PFSK-1 (cell line): ENCODE measurements around the gene HNRNPU.

Experiments
- FOXP2 ChIP-seq: optimal IDR thresholded peaks from 2 replicates; pipeline ENCODE3; 2011; ENCODE audit warnings: borderline replicate concordance, control low read depth, inconsistent platforms; ENCODE audit not compliant: insufficient read depth; ENCODE audit errors: extremely low read length, extremely low read depth
- POLR2AphosphoS5 ChIP-seq: IDR thresholded peaks from 2 replicates; pipeline ENCODE4 v1.6.1; 2012; ENCODE audit warnings: low read depth, mild to moderate bottlenecking, control low read depth, low read length, moderate library complexity
- SIN3A ChIP-seq: IDR thresholded peaks from 2 replicates; pipeline ENCODE4 v1.6.1; 2012; ENCODE audit warnings: mild to moderate bottlenecking, low read length, moderate library complexity, borderline replicate concordance; ENCODE audit not compliant: insufficient read depth
- TAF1 ChIP-seq: IDR thresholded peaks from 2 replicates; pipeline ENCODE4 v1.6.1; 2012; ENCODE audit warnings: low read length, control low read depth, borderline replicate concordance; ENCODE audit not compliant: insufficient read depth
- TF ChIP-seq, protein P1 (sequence below), 2 experiments: IDR thresholded peaks; 2 replicates each; pipeline versions ENCODE4 v1.6.1 to v1.8.0; 2011 to 2012; ENCODE audit warnings: low read depth in 2 of 2, low read length in 2 of 2, control low read depth in 1 of 2, inconsistent platforms in 1 of 2, mild to moderate bottlenecking in 1 of 2, moderate library complexity in 1 of 2; ENCODE audit not compliant: insufficient read depth in 1 of 2

Gene HNRNPU

DNA sequence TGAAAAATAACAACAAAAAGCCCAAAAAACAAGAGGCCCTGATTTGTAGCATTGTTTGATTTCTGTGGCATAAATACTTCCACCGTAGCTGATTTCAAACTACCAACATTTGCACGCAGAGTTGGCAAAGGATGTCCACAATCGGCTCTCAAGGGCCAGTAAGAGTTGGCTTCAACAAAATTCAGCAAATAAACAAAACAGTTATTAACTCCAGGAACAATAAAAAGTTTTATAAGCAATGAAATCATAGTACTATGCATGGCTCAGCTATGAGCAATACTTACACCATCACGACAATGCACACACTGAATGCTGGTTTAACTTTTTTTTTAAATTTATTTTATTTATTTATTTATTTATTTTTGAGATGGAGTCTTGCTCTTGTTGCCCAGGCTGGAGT lies 37.6 kb downstream of the HNRNPU start:
- TF ChIP-seq TAF1 (no peak), FOXP2 (no peak), POLR2AphosphoS5 (no peak), SIN3A (no peak)
- TF ChIP-seq, protein P1, sequence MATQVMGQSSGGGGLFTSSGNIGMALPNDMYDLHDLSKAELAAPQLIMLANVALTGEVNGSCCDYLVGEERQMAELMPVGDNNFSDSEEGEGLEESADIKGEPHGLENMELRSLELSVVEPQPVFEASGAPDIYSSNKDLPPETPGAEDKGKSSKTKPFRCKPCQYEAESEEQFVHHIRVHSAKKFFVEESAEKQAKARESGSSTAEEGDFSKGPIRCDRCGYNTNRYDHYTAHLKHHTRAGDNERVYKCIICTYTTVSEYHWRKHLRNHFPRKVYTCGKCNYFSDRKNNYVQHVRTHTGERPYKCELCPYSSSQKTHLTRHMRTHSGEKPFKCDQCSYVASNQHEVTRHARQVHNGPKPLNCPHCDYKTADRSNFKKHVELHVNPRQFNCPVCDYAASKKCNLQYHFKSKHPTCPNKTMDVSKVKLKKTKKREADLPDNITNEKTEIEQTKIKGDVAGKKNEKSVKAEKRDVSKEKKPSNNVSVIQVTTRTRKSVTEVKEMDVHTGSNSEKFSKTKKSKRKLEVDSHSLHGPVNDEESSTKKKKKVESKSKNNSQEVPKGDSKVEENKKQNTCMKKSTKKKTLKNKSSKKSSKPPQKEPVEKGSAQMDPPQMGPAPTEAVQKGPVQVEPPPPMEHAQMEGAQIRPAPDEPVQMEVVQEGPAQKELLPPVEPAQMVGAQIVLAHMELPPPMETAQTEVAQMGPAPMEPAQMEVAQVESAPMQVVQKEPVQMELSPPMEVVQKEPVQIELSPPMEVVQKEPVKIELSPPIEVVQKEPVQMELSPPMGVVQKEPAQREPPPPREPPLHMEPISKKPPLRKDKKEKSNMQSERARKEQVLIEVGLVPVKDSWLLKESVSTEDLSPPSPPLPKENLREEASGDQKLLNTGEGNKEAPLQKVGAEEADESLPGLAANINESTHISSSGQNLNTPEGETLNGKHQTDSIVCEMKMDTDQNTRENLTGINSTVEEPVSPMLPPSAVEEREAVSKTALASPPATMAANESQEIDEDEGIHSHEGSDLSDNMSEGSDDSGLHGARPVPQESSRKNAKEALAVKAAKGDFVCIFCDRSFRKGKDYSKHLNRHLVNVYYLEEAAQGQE (IDR thresholded peaks at IDR 0.05; ENCODE audit: insufficient read depth in 1 of 2, low read depth in 2 of 2, low read length in 2 of 2): no peak

DNA sequence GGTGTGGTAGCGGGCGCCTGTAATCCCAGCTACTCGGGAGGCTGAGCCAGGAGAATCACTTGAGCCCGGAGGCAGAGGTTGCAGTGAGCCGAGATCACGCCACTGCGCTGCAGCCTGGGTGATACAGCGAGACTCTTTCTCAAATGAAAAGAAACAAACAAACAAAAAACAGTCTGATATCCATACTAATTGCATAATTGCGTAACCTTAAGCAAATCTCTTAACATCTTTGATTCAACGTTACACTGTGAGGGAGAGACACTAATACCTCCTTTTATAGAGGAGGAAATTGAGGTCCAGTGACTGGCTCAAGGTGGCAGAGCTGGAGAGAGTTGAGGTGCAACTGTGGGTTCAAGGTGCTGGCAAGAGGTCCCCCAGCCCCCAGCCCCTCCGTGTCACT lies 41.5 kb downstream of the HNRNPU start:
- TF ChIP-seq, protein P1 (IDR thresholded peaks at IDR 0.05; ENCODE audit: insufficient read depth in 1 of 2, low read depth in 2 of 2, low read length in 2 of 2): no peak
- TF ChIP-seq TAF1 (no peak), POLR2AphosphoS5 (no peak), FOXP2 (no peak), SIN3A (no peak)

DNA sequence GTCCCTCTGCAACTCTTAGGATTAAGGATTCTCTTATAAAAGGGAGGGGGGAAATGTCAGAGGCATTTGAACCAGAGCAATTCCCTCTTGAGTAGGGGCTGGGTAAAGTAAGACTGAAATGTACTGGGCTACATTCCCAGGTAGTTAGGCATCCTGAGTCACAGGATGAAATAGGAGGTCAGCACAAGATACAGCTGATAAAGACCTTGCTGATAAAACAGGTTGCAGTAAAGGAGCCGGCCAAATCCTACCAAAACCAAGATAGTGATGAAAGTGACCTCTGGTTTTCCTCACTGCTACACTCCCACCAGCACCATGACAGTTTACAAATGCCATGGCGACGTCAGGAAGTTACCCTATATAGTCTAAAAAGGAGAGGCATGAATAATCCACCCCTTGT lies 43.2 kb downstream of the HNRNPU start:
- TF ChIP-seq TAF1 (no peak), POLR2AphosphoS5 (no peak), FOXP2 (no peak), SIN3A (no peak)
- TF ChIP-seq, protein P1 (IDR thresholded peaks at IDR 0.05; ENCODE audit: insufficient read depth in 1 of 2, low read depth in 2 of 2, low read length in 2 of 2): no peak

DNA sequence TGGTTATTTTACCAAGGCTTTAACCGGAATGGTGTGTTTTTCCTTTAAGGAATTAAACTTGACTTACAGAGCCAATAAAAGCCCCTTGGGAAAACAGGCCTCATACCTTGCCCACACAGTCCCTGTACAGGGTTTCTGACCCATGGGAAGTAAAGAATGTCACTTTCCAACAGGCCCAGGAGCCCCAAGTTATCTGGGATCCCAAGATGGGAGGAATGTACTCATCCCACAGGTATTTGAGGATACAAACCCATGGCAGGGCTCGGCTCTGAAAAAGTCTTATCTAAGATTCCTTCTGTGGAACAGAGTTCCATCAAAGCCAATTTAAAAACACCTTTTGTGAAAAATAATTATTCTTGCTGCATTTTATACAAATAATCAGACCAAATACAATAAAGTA lies 44.2 kb downstream of the HNRNPU start:
- TF ChIP-seq FOXP2: no peak
- no peak for TF ChIP-seq TAF1
- TF ChIP-seq, protein P1 (IDR thresholded peaks at IDR 0.05; ENCODE audit: insufficient read depth in 1 of 2, low read depth in 2 of 2, low read length in 2 of 2): no peak
- TF ChIP-seq SIN3A: no peak
- no peak for TF ChIP-seq POLR2AphosphoS5

DNA sequence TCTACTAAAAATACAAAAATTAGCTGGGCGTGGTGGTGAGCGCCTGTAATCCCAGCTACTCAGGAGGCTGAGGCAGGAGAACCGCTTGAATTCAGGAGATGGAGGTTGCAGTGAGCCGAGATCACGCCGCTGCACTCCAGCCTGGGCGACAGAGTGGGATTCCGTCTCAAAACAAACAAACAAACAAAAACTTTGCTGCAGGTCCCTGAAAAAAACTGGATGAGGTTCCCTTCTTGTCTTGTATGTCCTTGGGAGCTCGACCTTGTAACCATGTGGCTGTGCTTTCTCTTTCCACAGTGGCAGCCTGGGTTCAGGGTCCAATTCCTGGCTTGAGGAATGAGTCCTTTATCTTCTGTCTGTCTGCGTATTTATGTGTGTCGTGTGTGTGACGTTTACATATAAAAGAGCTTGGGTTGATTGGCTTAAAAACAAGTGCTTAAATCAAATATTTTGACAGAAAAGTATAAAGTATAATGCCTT lies 46.9 kb downstream of the HNRNPU start:
- TF ChIP-seq TAF1: no peak
- TF ChIP-seq, protein P1 (IDR thresholded peaks at IDR 0.05; ENCODE audit: insufficient read depth in 1 of 2, low read depth in 2 of 2, low read length in 2 of 2): no peak
- no peak for TF ChIP-seq FOXP2
- no peak for TF ChIP-seq SIN3A
- no peak for TF ChIP-seq POLR2AphosphoS5
